HG03558 (cell line): ENCODE measurements around the gene FAM110D.
A peak's percentile ranks its signal among the peaks of the same experiment; 100 is the strongest.

Experiments
- ATAC-seq: cut with Tn5 transposase; IDR thresholded peaks from one replicate; pipeline ENCODE4 v1.9.1; 2021; ENCODE audit warnings: moderate number of reproducible peaks; ENCODE audit not compliant: unreplicated experiment; ENCODE audit errors: extremely low read depth

The FAM110D gene

GRCh38 chr1:26158908-26159742 is at the start of gene FAM110D:
FAM110D (plus strand) TSS chr1:26159079; CDS start chr1:26161292, 2,213 bp downstream.
- ATAC-seq = no peak

GRCh38 chr1:26109229-26110164 is 49.4 kb upstream of the FAM110D start:
- ATAC-seq = no peak

- no peak for ATAC-seq
These were observed 47.9 kb upstream of the FAM110D start for GRCh38 chr1:26110731-26111529.

GRCh38 chr1:26111530-26112406 is 47.1 kb upstream of the FAM110D start, which contains the start of gene PDIK1L:
PDIK1L (plus strand) TSS chr1:26111824; CDS start chr1:26114309, 2,485 bp downstream.
- peak; percentile 41 for ATAC-seq

- no peak for ATAC-seq
These were observed 46.5 kb upstream of the FAM110D start for GRCh38 chr1:26112407-26112775.

- no peak for ATAC-seq
These were observed 44.5 kb upstream of the FAM110D start for GRCh38 chr1:26114165-26114927.

GRCh38 chr1:26119892-26120608 is 38.8 kb upstream of the FAM110D start:
- ATAC-seq = no peak

- no peak for ATAC-seq
These were observed 36.8 kb upstream of the FAM110D start for GRCh38 chr1:26121854-26122773.

- ATAC-seq = no peak
These were observed 35.6 kb upstream of the FAM110D start for GRCh38 chr1:26122988-26123973.

GRCh38 chr1:26124418-26125331 is 34.2 kb upstream of the FAM110D start:
- ATAC-seq = no peak

- no peak for ATAC-seq
These were observed 33.5 kb upstream of the FAM110D start for GRCh38 chr1:26125382-26125781.

- ATAC-seq = no peak
These were observed 32.9 kb upstream of the FAM110D start for GRCh38 chr1:26125946-26126320.

- ATAC-seq = no peak
These were observed 32.4 kb upstream of the FAM110D start for GRCh38 chr1:26126321-26127084.
